ENCODE data around the gene GBX1.

- TF ChIP-seq CTCF (IDR thresholded peaks at IDR 0.05; ENCODE audit: poor library complexity, severe bottlenecking) (no peak), EZH2 (IDR thresholded peaks at IDR 0.05; ENCODE audit: borderline replicate concordance, insufficient read depth, low read length, poor library complexity, severe bottlenecking) (no peak)
These were observed 36.3 kb downstream of the GBX1 start for GRCh38 chr7:151131224-151131591.

Measured in neural cell (in vitro differentiated cells).